GM12891 (cell line): Measurements from ENCODE around the gene RNU6-1.

Experiments
- POLR2A ChIP-seq: IDR thresholded peaks from 2 replicates; pipeline ENCODE4 v1.6.1; 2011; ENCODE audit warnings: low read depth, low read length, control low read depth
- POLR2AphosphoS5 ChIP-seq: IDR thresholded peaks from 2 replicates; pipeline ENCODE4 v1.6.1; 2011; ENCODE audit warnings: low read depth, low read length, control low read depth
- SPI1 ChIP-seq: IDR thresholded peaks from 2 replicates; pipeline ENCODE4 v1.6.1; 2011; ENCODE audit warnings: low read depth, low read length, control low read depth
- TAF1 ChIP-seq: IDR thresholded peaks from 2 replicates; pipeline ENCODE4 v1.6.1; 2011; ENCODE audit warnings: low read depth, low read length, control low read depth

DNA sequence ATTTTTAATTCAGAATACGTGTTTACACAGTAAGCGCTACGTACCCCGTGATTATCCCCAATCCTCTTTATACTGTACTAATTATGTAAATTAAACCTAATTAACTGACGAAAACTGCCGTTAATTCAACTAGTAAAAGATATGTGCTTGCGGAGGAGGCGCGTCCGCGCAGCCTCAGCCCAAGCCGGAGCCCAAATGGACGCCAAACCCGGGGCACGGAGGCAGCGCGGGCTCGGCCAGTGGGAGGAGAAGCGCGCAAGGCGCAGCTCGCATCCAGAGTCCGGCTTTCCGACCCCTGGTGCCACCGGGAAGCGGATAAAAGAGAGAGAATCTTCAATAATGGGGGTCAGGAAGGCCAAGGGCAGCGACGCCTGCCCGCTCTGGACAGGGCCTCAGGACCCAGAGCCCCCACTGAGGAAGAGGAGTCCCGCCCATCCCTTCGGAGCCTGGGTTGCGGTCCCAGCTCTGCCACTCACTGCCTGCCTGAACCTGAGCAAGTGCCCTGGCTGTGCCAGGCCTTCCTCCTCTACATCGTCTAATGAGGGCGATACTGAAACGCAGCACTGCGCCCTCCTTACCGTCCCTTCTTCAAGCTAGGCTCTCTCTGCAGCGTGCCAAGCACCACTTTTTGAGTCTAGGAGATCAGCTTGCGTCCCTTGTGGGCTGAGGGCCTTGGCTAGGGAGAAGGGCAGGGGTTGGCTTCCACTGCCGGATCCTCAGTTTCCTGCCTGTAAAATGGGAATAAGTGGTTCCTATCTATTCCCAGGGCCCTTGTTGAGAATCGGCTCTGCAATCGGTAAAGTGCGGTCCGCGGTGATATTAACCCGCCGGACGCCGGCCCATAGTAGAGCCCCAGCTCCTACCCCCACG lies 19.5 kb downstream of the RNU6-1 start:
- TF ChIP-seq POLR2A (no peak), TAF1 (no peak), POLR2AphosphoS5 (no peak), SPI1 (no peak)
